GM12878 (cell line): ENCODE results near the gene SNAPIN. TPM values are rescaled to one million over a fixed set of nuclear protein-coding genes. Genes with fewer than 3 reads are reported as not detected.
A peak's percentile ranks its signal among the peaks of the same experiment; 100 is the strongest.
"Not testable (repeated sequence)": the region's sequence is repeated elsewhere in the genome, so short reads cannot be mapped to it uniquely, and the experiment has no call there.

Experiments used
- ATAC-seq: fragments of 200-7000 bp; cut with Tn5 transposase; 3 replicates; pipeline ENCODE4 v1.9.1; 2020; ENCODE audit warnings: mild to moderate bottlenecking, moderate library complexity
- BruUV-seq: library from RNA; stranded (reverse); fragments of 400-500 nt; replicated peaks from 2 replicates; lab custom pipeline; 2021; lab: Mats Ljungman, UMichigan
- CTCF ChIA-PET: fragments of 300-600 bp; sonication (Branson Sonifier 250); formaldehyde crosslinking; extraction: SDS; loops from one replicate; lab custom pipeline; 2021; ENCODE audit warnings: inconsistent platforms; lab: Yijun Ruan, JAX
- POLR2A ChIA-PET: fragments of 350-600 bp; formaldehyde crosslinking; extraction: SDS; loops from one replicate; lab custom pipeline; 2021; ENCODE audit warnings: inconsistent platforms; lab: Charles Lee
- RAD21 ChIA-PET: fragments of 300-600 bp; sonication (Branson Sonifier 250); formaldehyde crosslinking; loops from one replicate; lab custom pipeline; 2023; ENCODE audit warnings: antibody characterized with exemption; ENCODE audit not compliant: unreplicated experiment; lab: Charles Lee
- SMC1A ChIA-PET: fragments of 300-600 bp; sonication (Branson Sonifier 250); formaldehyde crosslinking; loops from one replicate; lab custom pipeline; 2023; ENCODE audit not compliant: unreplicated experiment, uncharacterized antibody; lab: Charles Lee
- DNase-seq: peaks from one replicate; pipeline ENCODE4 v3.0.0-alpha.2; 2011; ENCODE audit warnings: low read depth, low spot score
- FAIRE-seq: peaks from 3 replicates; lab custom pipeline; 2011; peaks lifted over from hg19 to GRCh38; lab: Jason Lieb, UNC
- H2AFZ ChIP-seq: 2 replicates; pipeline ENCODE4 v1.6.0; 2011; ENCODE audit warnings: low read depth, low read length, control low read depth; ENCODE audit not compliant: control insufficient read depth
- H3K27ac ChIP-seq: 2 replicates; pipeline ENCODE4 v1.5.1; 2011; ENCODE audit warnings: control low read depth; ENCODE audit not compliant: control insufficient read depth, insufficient read depth
- H3K27me3 ChIP-seq, 2 experiments: replicated peaks in 1 of 2; 2 replicates each; pipeline versions ENCODE4 v1.6.0 to v1.6.1; 2011; ENCODE audit warnings: low read length in 1 of 2; ENCODE audit not compliant: control insufficient read depth in 2 of 2, insufficient read depth in 2 of 2
- H3K36me3 ChIP-seq, 2 experiments: 2 replicates each; pipeline ENCODE4 v1.5.1; 2011; ENCODE audit warnings: low read length in 1 of 2; ENCODE audit not compliant: control insufficient read depth in 2 of 2, insufficient read depth in 2 of 2
- H3K4me1 ChIP-seq: 2 replicates; pipeline ENCODE4 v1.6.1; 2011; ENCODE audit warnings: mild to moderate bottlenecking, low read length, moderate library complexity, mixed read lengths; ENCODE audit not compliant: control insufficient read depth, insufficient read depth
- H3K4me2 ChIP-seq: 2 replicates; pipeline ENCODE4 v1.6.0; 2011; ENCODE audit warnings: control low read depth; ENCODE audit not compliant: control insufficient read depth, insufficient read depth
- H3K4me3 ChIP-seq: fragments of 200-600 bp; sonication (generic); 2 replicates; pipeline ENCODE4 v1.5.1; 2016
- H3K79me2 ChIP-seq: 2 replicates; pipeline ENCODE4 v1.6.0; 2011; ENCODE audit warnings: low read length; ENCODE audit not compliant: control insufficient read depth, insufficient read depth
- H3K9ac ChIP-seq: 2 replicates; pipeline ENCODE4 v1.8.0; 2011; ENCODE audit warnings: low read length, control low read depth, mixed read lengths; ENCODE audit not compliant: control insufficient read depth, insufficient read depth
- H3K9me3 ChIP-seq: replicated peaks from 3 replicates; pipeline ENCODE4 v1.5.1; 2011; ENCODE audit warnings: mild to moderate bottlenecking, low read length; ENCODE audit not compliant: control insufficient read depth, insufficient read depth
- H4K20me1 ChIP-seq: 2 replicates; pipeline ENCODE4 v1.6.0; 2011; ENCODE audit not compliant: control insufficient read depth, insufficient read depth
- ASH2L ChIP-seq: fragments of 300-600, 200-600 bp; sonication (generic); IDR thresholded peaks from 2 replicates; pipeline ENCODE4 v1.6.1; 2017; ENCODE audit warnings: low read depth, mild to moderate bottlenecking, borderline replicate concordance
- DPF2 ChIP-seq: fragments of 450-650 bp; IDR thresholded peaks from 2 replicates; pipeline ENCODE4 v1.6.1; 2017; ENCODE audit warnings: mild to moderate bottlenecking
- POLR2AphosphoS5 ChIP-seq: IDR thresholded peaks from 2 replicates; pipeline ENCODE4 v1.6.1; 2011; ENCODE audit warnings: mild to moderate bottlenecking, low read length, inconsistent platforms
- RCOR1 ChIP-seq: conservative IDR thresholded peaks from 2 replicates; pipeline ENCODE4 v1.6.1; 2012; ENCODE audit warnings: low read depth, low read length, improper control_type of control experiment
- ZNF592 ChIP-seq: fragments of 450-650 bp; IDR thresholded peaks from 2 replicates; pipeline ENCODE4 v1.6.1; 2017; ENCODE audit warnings: mild to moderate bottlenecking, moderate library complexity
- WGBS: methylation state at CpG from one replicate; pipeline ENCODE4 v1.1.6; 2016; ENCODE audit warnings: low lambda C conversion rate; ENCODE audit not compliant: insufficient replicate concordance, insufficient coverage; ENCODE audit errors: missing lambda C conversion rate; 5-methylcytosine and 5-hydroxymethylcytosine counted together
- in situ Hi-C: fragments of 300-500 bp; cut with MboI; formaldehyde crosslinking; loops from 9 replicates; pipeline ENCODE4 v1.14.3; 2018; ENCODE audit warnings: mixed read lengths
- intact Hi-C: fragments of 100-400 bp; cut with micrococcal nuclease; formaldehyde crosslinking; loops from one replicate; pipeline ENCODE4 v1.14.2; 2022; ENCODE audit not compliant: unreplicated experiment
- polyA plus RNA-seq, 11 experiments: library from polyadenylated mRNA; depleted of rRNA in 4 of 11; unstranded in 6 of 11; stranded (reverse) in 5 of 11; fragments of >200 nt; fragmentation: Nextera tagmentation in 4 of 11; fragmentation: Illumina TruSeq in 1 of 11; extraction: Ambion mirVana in 4 of 11; extraction: Trizol in 1 of 11; gene quantifications; 1 replicate in 1 of 11; 2 replicates in 10 of 11; pipeline versions ENCODE4 v1.2.1 to v1.2.3, GENCODE V29; 2011 to 2016; ENCODE audit warnings: inconsistent platforms in 2 of 11, missing spikeins in 2 of 11, low read depth in 1 of 11
- total RNA-seq, 4 experiments: library from RNA; depleted of rRNA in 3 of 4; stranded (reverse); fragments of >200 nt in 3 of 4; fragmentation: Illumina TruSeq in 1 of 4; extraction: Trizol in 1 of 4; gene quantifications; 2 replicates each; pipeline versions ENCODE4 v1.2.1 to v1.2.3, GENCODE V29; 2013 to 2021
- TF ChIP-seq, protein P1 (sequence below): IDR thresholded peaks from 2 replicates; pipeline ENCODE4 v1.6.1; 2012; ENCODE audit warnings: improper control_type of control experiment, low read depth, low read length; ENCODE audit not compliant: insufficient replicate concordance

SNAPIN gene
- total and polyA plus RNA-seq, 10 of the 15 experiments (the other 5 are each of a cell fraction or from before 2014, with no cell fraction given): 12.4 to 78.1 (median 38.6) TPM

- H3K4me3 ChIP-seq, ATAC-seq, intact Hi-C loops, H3K27ac ChIP-seq, FAIRE-seq, H3K4me1 ChIP-seq, H3K4me2 ChIP-seq, POLR2A ChIA-PET, H3K9ac ChIP-seq, H3K27me3 ChIP-seq, BruUV-seq, H3K9me3 ChIP-seq, RAD21 ChIA-PET: not testable (repeated sequence)
- H3K36me3 ChIP-seq: peaks cover 9 to 34% of the 10 kb centered on the region in 2 experiments
- 96% methylated on average over 8 of the region's 8 CpGs for WGBS
- H3K79me2 ChIP-seq: peaks cover 24% of the 10 kb centered on the region
- TF ChIP-seq POLR2AphosphoS5: 0 out of 2 replicates have a peak, but pooled peaks have one; percentile 25
- TF ChIP-seq, all 136 proteins: peak for 1; not testable (repeated sequence) for 135
- in situ Hi-C loops, DNase-seq, H2AFZ ChIP-seq, H4K20me1 ChIP-seq: not testable (repeated sequence)
- CTCF ChIA-PET: interaction anchor here (0.6 to 7.5 kb wide), 4 partner anchors 9 to 97 kb away, joined by 3 to 43 read pairs (median 5); partner anchors contain the start of gene CHTOP
- SMC1A ChIA-PET: interaction anchor here (0.6 to 1.8 kb wide), 4 partner anchors 10 to 288 kb away, joined by 3 to 5 read pairs (median 3); partner anchors contain the start of gene SNAPIN
These were observed 10.2 kb downstream of the SNAPIN start for GRCh38 chr1:153668672-153669071.

DNA sequence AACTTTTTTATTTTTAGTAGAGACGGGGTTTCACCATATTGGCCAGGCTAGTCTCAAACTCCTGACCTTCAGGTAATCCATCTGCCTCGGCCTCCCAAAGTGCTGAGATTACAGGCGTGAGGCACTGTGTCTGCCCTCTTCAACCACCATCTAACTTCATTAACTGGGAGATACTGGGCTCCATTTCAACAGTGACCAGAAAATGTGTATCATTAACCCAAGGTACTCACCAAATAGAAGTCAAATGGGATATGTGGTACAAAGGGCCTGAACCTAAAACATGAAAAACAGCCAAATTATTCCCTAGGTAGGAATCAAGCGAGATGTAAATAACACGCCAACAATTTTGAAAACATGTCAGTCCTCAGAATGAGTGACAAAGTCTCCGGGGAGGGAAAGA, 11.1 kb downstream of the SNAPIN start:
- Histone ChIP-seq H2AFZ (no peak overlapping the region), H3K4me3 (peak overlapping the region; percentile 99), H3K79me2 (peaks cover 24% of the 10 kb centered on the region), H3K4me2 (peak overlapping the region; percentile 85), H3K27me3 (no peaks in the 10 kb centered on the region), H4K20me1 (no peaks in the 10 kb centered on the region), H3K36me3 (peaks cover 7 to 34% of the 10 kb centered on the region in 2 experiments), H3K9ac (peak overlapping the region; percentile 94), H3K9me3 (no peaks in the 10 kb centered on the region), H3K27ac (no peak overlapping the region), H3K4me1 (peaks cover 4% of the 10 kb centered on the region; the same call in 1 of the 2 replicates)
- WGBS: 73% methylated on average over 6 of the region's 6 CpGs
- intact Hi-C loops: loop anchor here (2.0 to 5.0 kb wide), 4 partner anchors 35 to 317 kb away; partner anchors contain the start of genes CHTOP and RAB13
- no peak for DNase-seq
- no TSS peak for BruUV-seq
- SMC1A ChIA-PET: interaction anchor here (0.8 to 1.8 kb wide), 4 partner anchors 11 to 317 kb away, joined by 3 to 5 read pairs (median 4); partner anchors contain the start of genes RAB13 and SNAPIN
- RAD21 ChIA-PET: no interaction called here
- POLR2A ChIA-PET: no interaction called here
- FAIRE-seq: no peak
- in situ Hi-C loops: no loop called here
- no peak for ATAC-seq
- CTCF ChIA-PET: interaction anchor here (2.0 to 7.5 kb wide), 2 partner anchors 10 to 98 kb away, joined by 5 to 43 read pairs; no protein-coding TSS in a partner anchor
- TF ChIP-seq, protein P1, sequence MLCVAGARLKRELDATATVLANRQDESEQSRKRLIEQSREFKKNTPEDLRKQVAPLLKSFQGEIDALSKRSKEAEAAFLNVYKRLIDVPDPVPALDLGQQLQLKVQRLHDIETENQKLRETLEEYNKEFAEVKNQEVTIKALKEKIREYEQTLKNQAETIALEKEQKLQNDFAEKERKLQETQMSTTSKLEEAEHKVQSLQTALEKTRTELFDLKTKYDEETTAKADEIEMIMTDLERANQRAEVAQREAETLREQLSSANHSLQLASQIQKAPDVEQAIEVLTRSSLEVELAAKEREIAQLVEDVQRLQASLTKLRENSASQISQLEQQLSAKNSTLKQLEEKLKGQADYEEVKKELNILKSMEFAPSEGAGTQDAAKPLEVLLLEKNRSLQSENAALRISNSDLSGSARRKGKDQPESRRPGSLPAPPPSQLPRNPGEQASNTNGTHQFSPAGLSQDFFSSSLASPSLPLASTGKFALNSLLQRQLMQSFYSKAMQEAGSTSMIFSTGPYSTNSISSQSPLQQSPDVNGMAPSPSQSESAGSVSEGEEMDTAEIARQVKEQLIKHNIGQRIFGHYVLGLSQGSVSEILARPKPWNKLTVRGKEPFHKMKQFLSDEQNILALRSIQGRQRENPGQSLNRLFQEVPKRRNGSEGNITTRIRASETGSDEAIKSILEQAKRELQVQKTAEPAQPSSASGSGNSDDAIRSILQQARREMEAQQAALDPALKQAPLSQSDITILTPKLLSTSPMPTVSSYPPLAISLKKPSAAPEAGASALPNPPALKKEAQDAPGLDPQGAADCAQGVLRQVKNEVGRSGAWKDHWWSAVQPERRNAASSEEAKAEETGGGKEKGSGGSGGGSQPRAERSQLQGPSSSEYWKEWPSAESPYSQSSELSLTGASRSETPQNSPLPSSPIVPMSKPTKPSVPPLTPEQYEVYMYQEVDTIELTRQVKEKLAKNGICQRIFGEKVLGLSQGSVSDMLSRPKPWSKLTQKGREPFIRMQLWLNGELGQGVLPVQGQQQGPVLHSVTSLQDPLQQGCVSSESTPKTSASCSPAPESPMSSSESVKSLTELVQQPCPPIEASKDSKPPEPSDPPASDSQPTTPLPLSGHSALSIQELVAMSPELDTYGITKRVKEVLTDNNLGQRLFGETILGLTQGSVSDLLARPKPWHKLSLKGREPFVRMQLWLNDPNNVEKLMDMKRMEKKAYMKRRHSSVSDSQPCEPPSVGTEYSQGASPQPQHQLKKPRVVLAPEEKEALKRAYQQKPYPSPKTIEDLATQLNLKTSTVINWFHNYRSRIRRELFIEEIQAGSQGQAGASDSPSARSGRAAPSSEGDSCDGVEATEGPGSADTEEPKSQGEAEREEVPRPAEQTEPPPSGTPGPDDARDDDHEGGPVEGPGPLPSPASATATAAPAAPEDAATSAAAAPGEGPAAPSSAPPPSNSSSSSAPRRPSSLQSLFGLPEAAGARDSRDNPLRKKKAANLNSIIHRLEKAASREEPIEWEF: no peak
- no peak for TF ChIP-seq DPF2
- no peak for TF ChIP-seq RCOR1
- TF ChIP-seq ASH2L: no peak
- TF ChIP-seq ZNF592: no peak
